ENCODE measurements around the gene PLEKHM3.
A peak's percentile ranks its signal among the peaks of the same experiment; 100 is the strongest.

The PLEKHM3 gene

GRCh38 chr2:208025037-208025813 lies at the start of gene PLEKHM3:
Gene PLEKHM3, minus strand, starts transcription at chr2:208025527. Its CDS starts 23,888 bp downstream, at chr2:208001639.
- TF ChIP-seq MYC (IDR thresholded peaks at IDR 0.05; ENCODE audit: low read depth, low read length) (no peak), CTCF (IDR thresholded peaks at IDR 0.05; ENCODE audit: low read depth, low read length) (no peak), POLR2A (IDR thresholded peaks at IDR 0.05; ENCODE audit: extremely low read depth, insufficient read length) (peak; percentile 67), MAX (IDR thresholded peaks at IDR 0.05; ENCODE audit: low read depth, low read length) (peak; percentile 58; the same call in 1 of the 2 replicates)
- peak; percentile 96 for DNase-seq (ENCODE audit: low read depth)
- peak within 1 kb of the TSS; percentile 99 for H3K4me3 ChIP-seq (ENCODE audit: low read depth, low read length)

GRCh38 chr2:208074610-208075356 lies 49.5 kb upstream of the PLEKHM3 start:
- no peak overlapping the region for H3K4me3 ChIP-seq (ENCODE audit: low read depth, low read length)
- TF ChIP-seq MAX (IDR thresholded peaks at IDR 0.05; ENCODE audit: low read depth, low read length), result no peak
- no peak for TF ChIP-seq MYC (IDR thresholded peaks at IDR 0.05; ENCODE audit: low read depth, low read length)
- no peak for TF ChIP-seq POLR2A (IDR thresholded peaks at IDR 0.05; ENCODE audit: extremely low read depth, insufficient read length)
- TF ChIP-seq CTCF (IDR thresholded peaks at IDR 0.05; ENCODE audit: low read depth, low read length), result no peak
- DNase-seq (ENCODE audit: low read depth), result no peak

- DNase-seq (ENCODE audit: low read depth), result peak; percentile 83
- TF ChIP-seq MYC (IDR thresholded peaks at IDR 0.05; ENCODE audit: low read depth, low read length) (0 out of 2 replicates have a peak, but pooled peaks have one; percentile 21), POLR2A (IDR thresholded peaks at IDR 0.05; ENCODE audit: extremely low read depth, insufficient read length) (no peak), CTCF (IDR thresholded peaks at IDR 0.05; ENCODE audit: low read depth, low read length) (peak; percentile 34), MAX (IDR thresholded peaks at IDR 0.05; ENCODE audit: low read depth, low read length) (0 out of 2 replicates have a peak, but pooled peaks have one; percentile 11)
- no peak overlapping the region for H3K4me3 ChIP-seq (ENCODE audit: low read depth, low read length)
These were observed 47.0 kb upstream of the PLEKHM3 start for GRCh38 chr2:208072250-208072892.

GRCh38 chr2:208069186-208069585 lies 43.9 kb upstream of the PLEKHM3 start:
- no peak for DNase-seq (ENCODE audit: low read depth)
- TF ChIP-seq MYC (IDR thresholded peaks at IDR 0.05; ENCODE audit: low read depth, low read length) (no peak), POLR2A (IDR thresholded peaks at IDR 0.05; ENCODE audit: extremely low read depth, insufficient read length) (no peak), MAX (IDR thresholded peaks at IDR 0.05; ENCODE audit: low read depth, low read length) (no peak), CTCF (IDR thresholded peaks at IDR 0.05; ENCODE audit: low read depth, low read length) (no peak)
- no peak overlapping the region for H3K4me3 ChIP-seq (ENCODE audit: low read depth, low read length)

GRCh38 chr2:208066016-208066415 lies 40.7 kb upstream of the PLEKHM3 start:
- no peak for DNase-seq (ENCODE audit: low read depth)
- H3K4me3 ChIP-seq (ENCODE audit: low read depth, low read length), result no peak overlapping the region
- TF ChIP-seq MYC (IDR thresholded peaks at IDR 0.05; ENCODE audit: low read depth, low read length) (no peak), POLR2A (IDR thresholded peaks at IDR 0.05; ENCODE audit: extremely low read depth, insufficient read length) (no peak)
